Duodenal mucosa (tissue), 2 donors: ENCODE measurements around the gene GRB14.
A peak's percentile ranks its signal among the peaks of the same experiment; 100 is the strongest.

Source experiments
- H3K27ac ChIP-seq: one replicate; pipeline ENCODE4 v1.7.0; 2013; ENCODE audit warnings: low read depth, low read length
- H3K27me3 ChIP-seq, 2 donors: one replicate each; pipeline ENCODE4 v1.7.0; 2013; ENCODE audit warnings: low read length in 2 of 2, control low read depth in 1 of 2; ENCODE audit not compliant: insufficient read depth in 2 of 2, control insufficient read depth in 1 of 2
- H3K36me3 ChIP-seq, 2 donors: one replicate each; pipeline ENCODE4 v1.7.0; 2013; ENCODE audit warnings: low read length in 2 of 2, control low read depth in 1 of 2; ENCODE audit not compliant: insufficient read depth in 2 of 2, control insufficient read depth in 1 of 2
- H3K4me1 ChIP-seq, 2 donors: one replicate each; pipeline ENCODE4 v1.7.0; 2013; ENCODE audit warnings: low read length in 2 of 2, control low read depth in 1 of 2; ENCODE audit not compliant: insufficient read depth in 2 of 2, control insufficient read depth in 1 of 2
- H3K4me3 ChIP-seq, 2 donors: one replicate each; pipeline ENCODE4 v1.7.0; 2013; ENCODE audit warnings: low read length in 2 of 2, low read depth in 1 of 2
- H3K9ac ChIP-seq, 2 donors: one replicate each; pipeline ENCODE4 v1.7.0; 2013; ENCODE audit warnings: low read length in 2 of 2, low read depth in 1 of 2
- H3K9me3 ChIP-seq, 2 donors: one replicate each; pipeline ENCODE4 v1.7.0; 2013; ENCODE audit warnings: low read length in 2 of 2, control low read depth in 1 of 2; ENCODE audit not compliant: control insufficient read depth in 1 of 2

GRB14 gene

GRCh38 chr2:164620873-164621763 lies at the start of gene GRB14:
TSS of gene GRB14 (minus strand) at chr2:164621482. CDS start at chr2:164621309, 173 bp downstream.
- H3K27me3 ChIP-seq = peaks cover 0 to 2% of the 10 kb centered on the region in 2 donors
- H3K27ac ChIP-seq = no peak within 1 kb of the TSS
- peak within 1 kb of the TSS; percentile 47 to 48 for H3K9ac ChIP-seq

GRCh38 chr2:164669291-164669690 lies 48.0 kb upstream of the GRB14 start:
- Histone ChIP-seq H3K36me3 (peaks cover 0 to 4% of the 10 kb centered on the region in 2 donors), H3K27me3 (no peaks in the 10 kb centered on the region), H3K4me3 (no peak overlapping the region), H3K9me3 (no peaks in the 10 kb centered on the region), H3K27ac (no peak overlapping the region), H3K9ac (no peak overlapping the region), H3K4me1 (no peaks in the 10 kb centered on the region)

More at GRCh38 chr2:164620873-164621763, at the start of gene GRB14:
- no peaks in the 10 kb centered on the region for H3K9me3 ChIP-seq
- H3K36me3 ChIP-seq = no peaks in the 10 kb centered on the region
- peaks cover 0 to 3% of the 10 kb centered on the region in 2 donors for H3K4me1 ChIP-seq
- peak within 1 kb of the TSS; percentile 65 to 73 for H3K4me3 ChIP-seq

DNA sequence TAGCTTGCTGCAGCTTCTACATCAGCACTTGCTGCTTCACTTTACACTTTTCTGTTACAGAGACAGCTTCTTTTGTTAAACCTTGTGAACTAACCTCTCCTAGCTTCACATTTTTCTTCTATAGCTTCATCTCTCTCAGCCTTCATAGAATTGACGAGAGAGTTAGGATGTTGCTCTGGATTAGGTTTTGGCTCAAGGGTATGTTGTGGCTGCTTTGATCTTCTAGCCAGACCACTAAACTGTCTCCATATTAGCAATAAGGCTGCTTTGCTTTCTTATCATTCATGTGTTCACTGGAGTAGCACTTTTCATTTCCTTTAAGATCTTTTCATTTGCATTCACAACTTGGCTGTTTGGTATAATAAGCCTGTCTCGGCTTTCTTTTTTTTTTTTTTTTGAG lies 46.3 kb upstream of the GRB14 start:
- no peak overlapping the region for H3K9ac ChIP-seq
- H3K9me3 ChIP-seq = no peaks in the 10 kb centered on the region
- H3K27me3 ChIP-seq = no peaks in the 10 kb centered on the region

DNA sequence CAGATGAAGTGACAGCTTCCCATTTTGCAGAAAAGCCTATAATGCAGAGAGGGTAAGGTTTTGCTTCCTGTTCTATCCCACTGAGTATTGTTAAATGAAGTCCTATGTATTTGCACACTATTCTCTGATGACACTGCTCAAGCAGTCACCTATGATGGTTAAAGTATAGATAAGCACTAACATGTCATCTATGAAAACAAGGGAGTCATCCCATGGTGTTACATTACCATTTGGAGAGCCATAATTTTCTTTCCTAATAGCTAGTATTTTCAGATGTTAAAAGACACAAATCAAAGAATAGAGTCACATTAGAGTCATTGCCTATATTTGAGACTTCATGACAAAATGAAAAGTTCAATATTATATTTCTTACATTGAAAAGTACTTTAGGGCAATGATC lies 42.8 kb upstream of the GRB14 start:
- no peaks in the 10 kb centered on the region for H3K36me3 ChIP-seq
- H3K4me1 ChIP-seq = no peaks in the 10 kb centered on the region
- H3K9ac ChIP-seq = no peak overlapping the region
- no peaks in the 10 kb centered on the region for H3K9me3 ChIP-seq
- H3K27ac ChIP-seq = no peak overlapping the region
- no peak overlapping the region for H3K4me3 ChIP-seq
- no peaks in the 10 kb centered on the region for H3K27me3 ChIP-seq

More for the DNA sequence above, 46.3 kb upstream of the GRB14 start:
- H3K4me1 ChIP-seq = no peaks in the 10 kb centered on the region
- H3K27ac ChIP-seq = no peak overlapping the region
- peaks cover 0 to 4% of the 10 kb centered on the region in 2 donors for H3K36me3 ChIP-seq
- H3K4me3 ChIP-seq = no peak overlapping the region

DNA sequence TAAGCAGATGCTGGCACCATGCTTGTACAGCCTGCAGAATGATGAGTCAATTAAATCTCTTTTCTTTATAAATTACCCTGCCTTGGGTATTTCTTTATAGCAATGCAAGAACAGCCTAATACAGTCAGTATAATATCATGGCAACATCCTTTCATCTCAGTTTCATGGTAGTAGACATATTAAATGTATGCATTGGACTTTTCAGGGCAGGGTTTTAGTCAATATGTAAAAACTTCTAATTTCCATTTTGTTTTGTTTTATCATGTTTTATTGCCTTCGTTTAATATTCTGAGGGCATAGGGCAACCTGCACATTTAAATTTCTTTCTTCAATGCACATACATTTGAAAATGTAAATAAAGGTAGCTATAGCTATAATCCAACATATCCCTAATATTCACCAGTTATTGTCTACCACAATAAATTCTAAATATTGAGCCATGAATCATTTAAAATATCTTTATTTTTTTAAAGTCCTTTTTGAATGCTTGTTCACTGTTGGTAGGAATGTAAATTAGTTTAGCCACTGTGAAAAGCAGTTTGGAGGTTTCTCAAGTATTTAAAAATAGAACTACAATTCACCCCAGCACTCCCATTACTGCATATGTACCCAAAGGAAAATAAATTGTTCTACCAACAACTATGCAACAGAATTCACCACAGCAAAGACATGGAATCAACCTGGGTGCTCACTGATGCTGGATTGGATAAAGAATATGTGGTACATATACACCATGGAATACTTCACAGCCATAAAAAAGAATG lies 41.8 kb upstream of the GRB14 start:
- Histone ChIP-seq H3K9me3 (no peaks in the 10 kb centered on the region), H3K9ac (no peak overlapping the region), H3K4me3 (no peak overlapping the region), H3K36me3 (no peaks in the 10 kb centered on the region), H3K4me1 (no peaks in the 10 kb centered on the region), H3K27me3 (no peaks in the 10 kb centered on the region), H3K27ac (no peak overlapping the region)

- Histone ChIP-seq H3K27me3 (no peaks in the 10 kb centered on the region), H3K9me3 (no peaks in the 10 kb centered on the region), H3K9ac (no peak overlapping the region), H3K4me3 (no peak overlapping the region), H3K27ac (no peak overlapping the region), H3K4me1 (no peaks in the 10 kb centered on the region), H3K36me3 (no peaks in the 10 kb centered on the region)
Observed at GRCh38 chr2:164662066-164662465, 40.8 kb upstream of the GRB14 start.

DNA sequence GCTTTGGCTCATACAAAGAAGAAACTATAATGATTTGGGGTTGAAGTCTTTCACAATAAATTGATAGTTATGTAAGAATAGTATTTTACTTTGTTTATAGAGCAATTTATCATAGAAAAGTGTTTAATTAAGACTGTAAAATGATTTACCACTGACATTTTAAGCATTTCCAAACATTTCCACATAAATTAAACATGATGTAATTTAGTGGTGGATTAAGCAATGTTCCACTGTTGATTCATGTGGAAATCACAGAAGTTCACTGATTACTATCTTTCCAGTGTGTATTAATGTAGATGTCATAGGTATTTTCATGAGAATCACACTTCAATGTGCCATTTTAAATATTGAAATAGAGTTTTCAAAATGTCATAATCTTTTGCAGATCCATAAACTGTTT lies 40.1 kb upstream of the GRB14 start:
- Histone ChIP-seq H3K27ac (no peak overlapping the region), H3K9ac (no peak overlapping the region), H3K4me3 (no peak overlapping the region), H3K36me3 (no peaks in the 10 kb centered on the region), H3K4me1 (no peaks in the 10 kb centered on the region), H3K9me3 (no peaks in the 10 kb centered on the region), H3K27me3 (no peaks in the 10 kb centered on the region)

DNA sequence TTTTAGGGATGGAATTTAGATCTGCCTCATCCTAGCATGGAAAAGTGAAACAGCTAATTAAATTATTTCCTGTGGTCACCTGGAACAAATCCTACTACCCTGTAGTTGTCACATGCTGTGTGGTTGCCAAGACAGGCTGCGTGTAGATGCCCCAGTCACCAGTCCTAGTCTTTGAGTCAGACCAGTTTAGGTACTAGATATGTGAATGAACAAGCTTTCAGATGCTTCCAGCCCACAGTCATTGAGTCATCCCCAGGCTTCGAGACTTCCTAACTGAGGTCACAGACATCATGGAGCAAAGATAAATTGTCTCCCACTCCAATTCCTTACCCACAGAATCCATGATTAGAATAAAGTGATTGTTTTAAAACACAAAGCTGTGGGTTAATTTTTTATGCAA lies 35.8 kb upstream of the GRB14 start:
- H3K27me3 ChIP-seq = no peaks in the 10 kb centered on the region
- no peaks in the 10 kb centered on the region for H3K36me3 ChIP-seq
- no peaks in the 10 kb centered on the region for H3K4me1 ChIP-seq
- no peak overlapping the region for H3K9ac ChIP-seq
- no peak overlapping the region for H3K4me3 ChIP-seq
- H3K9me3 ChIP-seq = peaks cover 0 to 2% of the 10 kb centered on the region in 2 donors
- H3K27ac ChIP-seq = no peak overlapping the region

GRCh38 chr2:164655750-164656149 lies 34.5 kb upstream of the GRB14 start:
- H3K27ac ChIP-seq = no peak overlapping the region
- H3K9me3 ChIP-seq = peaks cover 2 to 5% of the 10 kb centered on the region in 2 donors
- no peaks in the 10 kb centered on the region for H3K4me1 ChIP-seq
- H3K9ac ChIP-seq = no peak overlapping the region
- no peak overlapping the region for H3K4me3 ChIP-seq
- no peaks in the 10 kb centered on the region for H3K27me3 ChIP-seq
- H3K36me3 ChIP-seq = no peaks in the 10 kb centered on the region

DNA sequence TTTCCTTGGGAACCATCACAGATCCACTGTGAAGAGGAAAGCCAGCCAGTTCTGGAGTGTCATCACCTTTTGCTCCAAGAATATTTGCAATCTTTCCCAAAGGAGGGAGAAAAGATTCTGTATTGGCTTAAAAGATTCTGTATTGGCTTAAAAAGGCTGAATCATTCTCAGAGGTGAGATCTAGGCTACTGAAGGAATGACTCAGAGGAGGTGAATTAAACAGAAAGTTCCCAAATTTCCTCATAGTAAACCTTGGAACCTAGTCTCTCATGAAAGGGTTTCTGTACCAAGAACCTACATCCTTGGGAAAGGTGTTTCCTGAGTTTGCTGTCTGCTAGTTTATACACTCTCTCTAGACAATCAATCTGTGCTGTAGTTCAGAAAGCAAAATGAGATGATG lies 34.1 kb upstream of the GRB14 start:
- Histone ChIP-seq H3K4me1 (no peaks in the 10 kb centered on the region), H3K27ac (no peak overlapping the region), H3K9me3 (peaks cover 5 to 7% of the 10 kb centered on the region in 2 donors), H3K27me3 (no peaks in the 10 kb centered on the region), H3K4me3 (no peak overlapping the region), H3K36me3 (no peaks in the 10 kb centered on the region), H3K9ac (no peak overlapping the region)
